IMR-90 (cell line): ENCODE data around the gene SOD1. TPM values are rescaled to one million over a fixed set of nuclear protein-coding genes. Genes with fewer than 3 reads are reported as not detected.

Source experiments
- ATAC-seq: fragments of 200-7000 bp; cut with Tn5 transposase; 2 replicates; pipeline ENCODE4 v1.9.1; 2020; ENCODE audit warnings: low read depth, mild to moderate bottlenecking, moderate library complexity
- BruUV-seq: library from RNA; stranded (reverse); fragments of 400-500 nt; replicated peaks from 2 replicates; lab custom pipeline; 2021; lab: Mats Ljungman, UMichigan
- CTCF ChIA-PET: fragments of 300-600 bp; formaldehyde crosslinking; extraction: SDS; loops from one replicate; lab custom pipeline; 2021; ENCODE audit warnings: antibody characterized with exemption; lab: Yijun Ruan, JAX
- POLR2A ChIA-PET: fragments of 300-600 bp; sonication (Branson Sonifier 250); formaldehyde crosslinking; loops from one replicate; lab custom pipeline; 2022; ENCODE audit warnings: antibody characterized with exemption; ENCODE audit not compliant: unreplicated experiment; lab: Charles Lee
- DNase-seq: peaks from one replicate; pipeline ENCODE4 v3.0.0; 2013
- H2AFZ ChIP-seq: replicated peaks from 2 replicates; pipeline ENCODE3; 2013; ENCODE audit warnings: low read length, mild to moderate bottlenecking; ENCODE audit not compliant: poor library complexity
- H2AK5ac ChIP-seq: 2 replicates; pipeline ENCODE4 v1.6.1; 2013; ENCODE audit warnings: low read depth, low read length, inconsistent platforms
- H2AK9ac ChIP-seq: replicated peaks from 2 replicates; pipeline ENCODE3; 2013; ENCODE audit warnings: mild to moderate bottlenecking, low read depth, low read length, moderate library complexity; ENCODE audit not compliant: poor library complexity
- H2BK120ac ChIP-seq: 2 replicates; pipeline ENCODE4 v1.6.1; 2013; ENCODE audit warnings: low read depth, low read length, inconsistent platforms
- H2BK15ac ChIP-seq: 3 replicates; pipeline ENCODE4 v1.6.1; 2013; ENCODE audit warnings: low read depth, low read length, inconsistent platforms
- H2BK20ac ChIP-seq: 2 replicates; pipeline ENCODE4 v1.6.1; 2013; ENCODE audit warnings: low read depth, mild to moderate bottlenecking, inconsistent platforms, low read length, moderate library complexity
- H2BK5ac ChIP-seq: 2 replicates; pipeline ENCODE4 v1.6.1; 2013; ENCODE audit warnings: mild to moderate bottlenecking, low read depth, low read length, inconsistent platforms; ENCODE audit not compliant: poor library complexity, severe bottlenecking
- H3K14ac ChIP-seq: replicated peaks from 2 replicates; pipeline ENCODE4 v1.6.1; 2013; ENCODE audit warnings: low read depth, low read length, inconsistent platforms
- H3K18ac ChIP-seq: 2 replicates; pipeline ENCODE4 v1.6.1; 2013; ENCODE audit warnings: low read depth, low read length, control low read depth
- H3K23ac ChIP-seq: 2 replicates; pipeline ENCODE4 v1.6.1; 2013; ENCODE audit warnings: low read depth, low read length, inconsistent platforms
- H3K27ac ChIP-seq: 2 replicates; pipeline ENCODE4 v1.5.1; 2013; ENCODE audit warnings: mild to moderate bottlenecking, control low read depth, low read length; ENCODE audit not compliant: insufficient read depth
- H3K27me3 ChIP-seq: 2 replicates; pipeline ENCODE4 v1.6.1; 2013; ENCODE audit warnings: low read length; ENCODE audit not compliant: control insufficient read depth, insufficient read depth
- H3K36me3 ChIP-seq: 2 replicates; pipeline ENCODE4 v1.6.1; 2013; ENCODE audit warnings: low read length, mixed read lengths; ENCODE audit not compliant: control insufficient read depth, insufficient read depth
- H3K4ac ChIP-seq: 2 replicates; pipeline ENCODE4 v1.6.1; 2013; ENCODE audit warnings: low read depth, low read length, inconsistent platforms
- H3K4me1 ChIP-seq: 2 replicates; pipeline ENCODE4 v1.6.1; 2013; ENCODE audit warnings: low read length, mixed read lengths; ENCODE audit not compliant: control insufficient read depth, insufficient read depth
- H3K4me2 ChIP-seq: 2 replicates; pipeline ENCODE4 v1.6.1; 2013; ENCODE audit warnings: low read depth, mild to moderate bottlenecking, control low read depth, low read length, moderate library complexity
- H3K4me3 ChIP-seq: 2 replicates; pipeline ENCODE4 v1.5.1; 2013; ENCODE audit warnings: low read depth, mild to moderate bottlenecking, control low read depth, low read length, moderate library complexity; ENCODE audit not compliant: insufficient read depth
- H3K56ac ChIP-seq: 2 replicates; pipeline ENCODE4 v1.6.1; 2013; ENCODE audit warnings: low read length, inconsistent platforms; ENCODE audit not compliant: insufficient read depth; ENCODE audit errors: extremely low read depth
- H3K79me1 ChIP-seq, 2 experiments: 2 replicates each; pipeline ENCODE4 v1.6.1; 2013; ENCODE audit warnings: low read length in 2 of 2, inconsistent platforms in 1 of 2, low read depth in 1 of 2
- H3K9ac ChIP-seq: 2 replicates; pipeline ENCODE4 v1.6.1; 2013; ENCODE audit warnings: low read depth, low read length, control low read depth
- H3K9me1 ChIP-seq: 2 replicates; pipeline ENCODE4 v1.6.1; 2013; ENCODE audit warnings: low read length, inconsistent platforms; ENCODE audit not compliant: insufficient read depth
- H3K9me3 ChIP-seq: 2 replicates; pipeline ENCODE4 v1.6.1; 2013; ENCODE audit warnings: low read length; ENCODE audit not compliant: control insufficient read depth, insufficient read depth
- H4K20me1 ChIP-seq: 2 replicates; pipeline ENCODE4 v1.6.1; 2013; ENCODE audit warnings: low read length, inconsistent platforms; ENCODE audit not compliant: insufficient read depth
- H4K5ac ChIP-seq: 2 replicates; pipeline ENCODE4 v1.6.1; 2013; ENCODE audit warnings: mild to moderate bottlenecking, low read depth, low read length, control low read depth
- H4K8ac ChIP-seq, 2 experiments: 2 replicates each; pipeline ENCODE4 v1.6.1; 2013; ENCODE audit warnings: low read depth in 2 of 2, low read length in 2 of 2, control low read depth in 1 of 2, inconsistent platforms in 1 of 2
- H4K91ac ChIP-seq: 2 replicates; pipeline ENCODE4 v1.6.1; 2013; ENCODE audit warnings: low read depth, low read length, inconsistent platforms; ENCODE audit not compliant: insufficient read depth
- CEBPB ChIP-seq: IDR thresholded peaks from 2 replicates; pipeline ENCODE4 v1.6.1; 2012; ENCODE audit warnings: low read depth, low read length, improper control_type of control experiment
- MAFK ChIP-seq: IDR thresholded peaks from 2 replicates; pipeline ENCODE4 v1.6.1; 2012; ENCODE audit warnings: low read depth, low read length, improper control_type of control experiment
- MXI1 ChIP-seq: IDR thresholded peaks from 2 replicates; pipeline ENCODE4 v1.6.1; 2012; ENCODE audit warnings: low read depth, mild to moderate bottlenecking, low read length, moderate library complexity, borderline replicate concordance
- RAD21 ChIP-seq: IDR thresholded peaks from 2 replicates; pipeline ENCODE4 v1.6.1; 2012; ENCODE audit warnings: low read length, improper control_type of control experiment
- RCOR1 ChIP-seq: IDR thresholded peaks from 2 replicates; pipeline ENCODE4 v1.6.1; 2012; ENCODE audit warnings: mild to moderate bottlenecking, low read length, improper control_type of control experiment; ENCODE audit not compliant: insufficient replicate concordance
- RFX5 ChIP-seq: IDR thresholded peaks from 2 replicates; pipeline ENCODE4 v1.8.0; 2012; ENCODE audit warnings: low read depth, mild to moderate bottlenecking, low read length, moderate library complexity
- WGBS, 2 experiments: methylation state at CpG; one replicate each; pipeline versions ENCODE4 v1.1.5 to v1.1.7; 2013; ENCODE audit warnings: missing lambda C conversion rate in 2 of 2; ENCODE audit not compliant: insufficient read length in 1 of 2; ENCODE audit errors: extremely low coverage in 2 of 2; 5-methylcytosine and 5-hydroxymethylcytosine counted together
- dilution Hi-C: fragments of 300-500 bp; cut with HindIII; formaldehyde crosslinking; loops from one replicate; pipeline ENCODE4 v1.14.3; 2018; ENCODE audit warnings: low sequenced_read_pairs; ENCODE audit not compliant: unreplicated experiment
- in situ Hi-C: fragments of 300-500 bp; cut with MboI; formaldehyde crosslinking; loops from 3 replicates; pipeline ENCODE4 v1.14.3; 2019; ENCODE audit warnings: low sequenced_read_pairs, inconsistent platforms, mixed read lengths
- intact Hi-C: fragments of 100-400 bp; cut with micrococcal nuclease; formaldehyde crosslinking; loops from 2 replicates; pipeline ENCODE4 v1.10.0; 2022
- polyA plus RNA-seq, 3 experiments: library from polyadenylated mRNA; depleted of rRNA; stranded (reverse); fragments of >200 nt; gene quantifications; 2 replicates each; pipeline ENCODE4 v1.2.3, GENCODE V29; 2012; ENCODE audit warnings: low replicate concordance in 1 of 3
- total RNA-seq: library from RNA; depleted of rRNA; stranded (reverse); fragments of >200 nt; gene quantifications from 2 replicates; pipeline ENCODE4 v1.2.3, GENCODE V29; 2012
- TF ChIP-seq, protein P1 (sequence below): fragments of 150-350 bp; IDR thresholded peaks from 2 replicates; pipeline ENCODE4 v1.6.1; 2016; ENCODE audit warnings: low read depth, mild to moderate bottlenecking, low read length, moderate library complexity, borderline replicate concordance
- TF ChIP-seq, protein P2 (sequence below): conservative IDR thresholded peaks from 2 replicates; pipeline ENCODE4 v1.5.1; 2012; ENCODE audit warnings: mild to moderate bottlenecking, low read depth, low read length, improper control_type of control experiment

Gene SOD1
- total and polyA plus RNA-seq, 2 of the 4 experiments (the other 2 are of a cell fraction), result 312 to 392 TPM

DNA sequence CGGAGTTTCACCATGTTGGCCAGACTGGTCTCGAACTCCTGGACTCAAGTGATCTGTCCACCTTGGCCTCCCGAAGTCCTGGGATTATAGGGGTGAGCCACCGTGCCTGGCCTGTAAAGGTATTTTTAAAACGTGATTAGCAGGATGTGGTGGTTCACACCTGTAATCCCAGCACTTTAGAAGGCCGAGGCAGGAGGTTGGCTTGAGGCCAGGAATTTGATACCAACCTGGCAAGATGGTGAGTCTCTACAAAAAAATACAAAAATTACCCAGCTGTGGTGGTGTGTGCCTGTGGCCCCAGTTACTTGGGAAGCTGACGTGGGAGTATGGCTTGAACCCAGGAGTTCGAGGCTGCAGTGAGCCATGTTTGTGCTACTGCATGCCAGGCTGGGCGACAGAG lies 43.3 kb upstream of the SOD1 start:
- Histone ChIP-seq H3K36me3 (no peaks in the 10 kb centered on the region), H3K27me3 (peaks cover 4% of the 10 kb centered on the region; the same call in 1 of the 2 replicates), H2AK5ac (no peak overlapping the region), H2BK20ac (no peak overlapping the region), H2AFZ (no peak overlapping the region), H2AK9ac (no peak overlapping the region), H3K4me2 (no peak overlapping the region), H3K4me1 (no peaks in the 10 kb centered on the region), H3K56ac (no peak overlapping the region), H4K8ac (no peak overlapping the region), H3K4ac (no peak overlapping the region), H4K20me1 (no peaks in the 10 kb centered on the region), H2BK5ac (no peak overlapping the region), H3K14ac (no peak overlapping the region), H3K9me3 (no peaks in the 10 kb centered on the region), H3K4me3 (no peak overlapping the region), H3K27ac (no peak overlapping the region), H3K79me1 (no peaks in the 10 kb centered on the region), H4K91ac (no peak overlapping the region), H3K18ac (no peak overlapping the region), H3K9me1 (no peaks in the 10 kb centered on the region), H2BK15ac (no peak overlapping the region), H3K9ac (no peak overlapping the region), H3K23ac (no peak overlapping the region), H2BK120ac (no peak overlapping the region), H4K5ac (no peak overlapping the region)
- DNase-seq (no peak), ATAC-seq (no peak)
- dilution Hi-C loops, result no loop called here
- ChIA-PET POLR2A (no interaction called here), CTCF (no interaction called here)
- no CpG with 5 or more reads among the region's 9 CpGs for WGBS, 2 experiments
- no TSS peak for BruUV-seq
- in situ Hi-C loops, result no loop called here
- intact Hi-C loops, result no loop called here
- TF ChIP-seq RFX5, result no peak
- TF ChIP-seq, protein P1, sequence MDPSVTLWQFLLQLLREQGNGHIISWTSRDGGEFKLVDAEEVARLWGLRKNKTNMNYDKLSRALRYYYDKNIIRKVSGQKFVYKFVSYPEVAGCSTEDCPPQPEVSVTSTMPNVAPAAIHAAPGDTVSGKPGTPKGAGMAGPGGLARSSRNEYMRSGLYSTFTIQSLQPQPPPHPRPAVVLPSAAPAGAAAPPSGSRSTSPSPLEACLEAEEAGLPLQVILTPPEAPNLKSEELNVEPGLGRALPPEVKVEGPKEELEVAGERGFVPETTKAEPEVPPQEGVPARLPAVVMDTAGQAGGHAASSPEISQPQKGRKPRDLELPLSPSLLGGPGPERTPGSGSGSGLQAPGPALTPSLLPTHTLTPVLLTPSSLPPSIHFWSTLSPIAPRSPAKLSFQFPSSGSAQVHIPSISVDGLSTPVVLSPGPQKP, result no peak
- TF ChIP-seq, protein P2, sequence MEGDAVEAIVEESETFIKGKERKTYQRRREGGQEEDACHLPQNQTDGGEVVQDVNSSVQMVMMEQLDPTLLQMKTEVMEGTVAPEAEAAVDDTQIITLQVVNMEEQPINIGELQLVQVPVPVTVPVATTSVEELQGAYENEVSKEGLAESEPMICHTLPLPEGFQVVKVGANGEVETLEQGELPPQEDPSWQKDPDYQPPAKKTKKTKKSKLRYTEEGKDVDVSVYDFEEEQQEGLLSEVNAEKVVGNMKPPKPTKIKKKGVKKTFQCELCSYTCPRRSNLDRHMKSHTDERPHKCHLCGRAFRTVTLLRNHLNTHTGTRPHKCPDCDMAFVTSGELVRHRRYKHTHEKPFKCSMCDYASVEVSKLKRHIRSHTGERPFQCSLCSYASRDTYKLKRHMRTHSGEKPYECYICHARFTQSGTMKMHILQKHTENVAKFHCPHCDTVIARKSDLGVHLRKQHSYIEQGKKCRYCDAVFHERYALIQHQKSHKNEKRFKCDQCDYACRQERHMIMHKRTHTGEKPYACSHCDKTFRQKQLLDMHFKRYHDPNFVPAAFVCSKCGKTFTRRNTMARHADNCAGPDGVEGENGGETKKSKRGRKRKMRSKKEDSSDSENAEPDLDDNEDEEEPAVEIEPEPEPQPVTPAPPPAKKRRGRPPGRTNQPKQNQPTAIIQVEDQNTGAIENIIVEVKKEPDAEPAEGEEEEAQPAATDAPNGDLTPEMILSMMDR, result no peak
- TF ChIP-seq RAD21, result no peak
- no peak for TF ChIP-seq CEBPB
- no peak for TF ChIP-seq RCOR1
- no peak for TF ChIP-seq MAFK
- no peak for TF ChIP-seq MXI1
